B cell (primary cell): Measurements from ENCODE around the gene TNFRSF1B. TPM values are rescaled to one million over a fixed set of nuclear protein-coding genes. Genes with fewer than 3 reads are reported as not detected.
A peak's percentile ranks its signal among the peaks of the same experiment; 100 is the strongest.

ENCODE experiments used
- ATAC-seq: fragments of 200-7000 bp; cut with Tn5 transposase; one replicate; pipeline ENCODE4 v1.10.0; 2021; ENCODE audit warnings: low read depth, mild to moderate bottlenecking, moderate number of reproducible peaks, moderate library complexity
- CTCF ChIA-PET: fragments of 350-600 bp; sonication (Branson Sonifier 250); formaldehyde crosslinking; loops from one replicate; lab custom pipeline; 2021; ENCODE audit warnings: antibody characterized with exemption, inconsistent platforms; lab: Charles Lee
- POLR2A ChIA-PET: fragments of 350-600 bp; sonication (Branson Sonifier 250); formaldehyde crosslinking; loops from one replicate; lab custom pipeline; 2021; ENCODE audit warnings: antibody characterized with exemption; lab: Charles Lee
- DNase-seq: peaks from one replicate; pipeline ENCODE4 v3.0.0; 2013
- H2AFZ ChIP-seq: 2 replicates; pipeline ENCODE4 v1.6.1; 2012; ENCODE audit warnings: mild to moderate bottlenecking, low read depth, low read length; ENCODE audit not compliant: insufficient read depth, poor library complexity, severe bottlenecking
- H3K27ac ChIP-seq, 2 donors: 1 replicate in 1 of 2; 2 replicates in 1 of 2; pipeline ENCODE4 v1.5.1; 2012 to 2013; ENCODE audit warnings: low read length in 2 of 2, mild to moderate bottlenecking in 2 of 2, moderate library complexity in 1 of 2
- H3K27me3 ChIP-seq, 4 experiments: fragments of 200-600 bp in 1 of 4; sonication (generic) in 1 of 4; replicated peaks in 1 of 4; 1 replicate in 2 of 4; 2 replicates in 2 of 4; pipeline versions ENCODE4 v1.6.1 to v1.7.0; 2013 to 2016; ENCODE audit warnings: low read length in 3 of 4, mild to moderate bottlenecking in 2 of 4, mixed read lengths in 1 of 4, moderate library complexity in 1 of 4; ENCODE audit not compliant: insufficient read depth in 4 of 4, control insufficient read depth in 3 of 4; ENCODE audit errors: control extremely low read depth in 1 of 4
- H3K36me3 ChIP-seq, 2 experiments: replicated peaks in 1 of 2; 1 replicate in 1 of 2; 2 replicates in 1 of 2; pipeline versions ENCODE4 v1.6.1 to v1.7.1; 2013; ENCODE audit warnings: low read length in 1 of 2; ENCODE audit not compliant: insufficient read depth in 2 of 2, control insufficient read depth in 1 of 2; ENCODE audit errors: control extremely low read depth in 1 of 2, extremely low read depth in 1 of 2
- H3K4me1 ChIP-seq, 2 donors: fragments of 200-600 bp in 1 of 2; sonication (generic) in 1 of 2; 1 replicate in 1 of 2; 2 replicates in 1 of 2; pipeline versions ENCODE4 v1.5.1 to v1.6.1; 2013 to 2017; ENCODE audit warnings: low read length in 2 of 2; ENCODE audit not compliant: control insufficient read depth in 2 of 2, insufficient read depth in 2 of 2
- H3K4me2 ChIP-seq: replicated peaks from 2 replicates; pipeline ENCODE3; 2012; ENCODE audit warnings: mild to moderate bottlenecking, low read depth, low read length; ENCODE audit not compliant: poor library complexity, severe bottlenecking
- H3K4me3 ChIP-seq, 5 experiments: fragments of 200-600 bp in 1 of 5; sonication (generic) in 1 of 5; 1 replicate in 3 of 5; 2 replicates in 2 of 5; pipeline versions ENCODE4 v1.5.1 to v1.7.0; 2011 to 2016; ENCODE audit warnings: low read length in 4 of 5, mild to moderate bottlenecking in 4 of 5, low read depth in 2 of 5, control low read depth in 1 of 5, moderate library complexity in 1 of 5; ENCODE audit not compliant: insufficient read depth in 1 of 5; ENCODE audit errors: control extremely low read depth in 1 of 5, extremely low read depth in 1 of 5
- H3K79me2 ChIP-seq: fragments of 200-600 bp; sonication (generic); one replicate; pipeline ENCODE4 v1.6.0; 2016; ENCODE audit warnings: low read length; ENCODE audit not compliant: control insufficient read depth, insufficient read depth
- H3K9ac ChIP-seq: fragments of 200-600 bp; sonication (generic); 2 replicates; pipeline ENCODE4 v1.6.1; 2017; ENCODE audit warnings: mild to moderate bottlenecking, low read length, moderate library complexity
- H3K9me3 ChIP-seq, 3 donors: one replicate each; pipeline versions ENCODE4 v1.6.1 to v1.7.1; 2013; ENCODE audit warnings: low read length in 2 of 3; ENCODE audit not compliant: control insufficient read depth in 2 of 3, insufficient read depth in 1 of 3; ENCODE audit errors: control extremely low read depth in 1 of 3
- H4K20me1 ChIP-seq: 2 replicates; pipeline ENCODE4 v1.6.0; 2012; ENCODE audit warnings: mild to moderate bottlenecking, low read length; ENCODE audit not compliant: insufficient read depth, control insufficient read depth, poor library complexity, severe bottlenecking
- H3K27ac Mint-ChIP-seq: one replicate; pipeline ENCODE4 v1.8.0; 2021; ENCODE audit warnings: mixed read lengths
- H3K27me3 Mint-ChIP-seq: one replicate; pipeline ENCODE4 v1.8.0; 2021; ENCODE audit warnings: mixed read lengths
- H3K4me1 Mint-ChIP-seq: one replicate; pipeline ENCODE4 v1.8.0; 2021; ENCODE audit warnings: mixed read lengths
- H3K4me3 Mint-ChIP-seq: one replicate; pipeline ENCODE4 v1.8.0; 2021; ENCODE audit warnings: mixed read lengths
- H3K9me3 Mint-ChIP-seq: one replicate; pipeline ENCODE4 v1.8.0; 2022; ENCODE audit warnings: mixed read lengths; ENCODE audit not compliant: insufficient read depth
- EZH2 ChIP-seq: IDR thresholded peaks from 2 replicates; pipeline ENCODE4 v1.6.1; 2012; ENCODE audit warnings: borderline replicate concordance, low read depth, mild to moderate bottlenecking, moderate library complexity, low read length; ENCODE audit not compliant: insufficient read depth, poor library complexity, severe bottlenecking
- WGBS: methylation state at CpG from one replicate; pipeline ENCODE4 v1.1.5; 2013; ENCODE audit warnings: missing lambda C conversion rate; ENCODE audit not compliant: insufficient coverage; 5-methylcytosine and 5-hydroxymethylcytosine counted together
- intact Hi-C: fragments of 100-400 bp; cut with micrococcal nuclease; formaldehyde crosslinking; loops from one replicate; pipeline ENCODE4 v1.10.0; 2022
- polyA plus RNA-seq: library from polyadenylated mRNA; depleted of rRNA; stranded (reverse); fragments of >200 nt; gene quantifications from 2 replicates; pipeline ENCODE4 v1.2.3, GENCODE V29; 2012
- total RNA-seq, 2 donors: library from RNA; stranded (reverse); fragments of 120-200 nt in 1 of 2; gene quantifications; 1 replicate in 1 of 2; 2 replicates in 1 of 2; pipeline versions ENCODE4 v1.2.3 to v1.2.4, GENCODE V29; 2013 to 2022
- TF ChIP-seq, protein P1 (sequence below): fragments of 200-600 bp; IDR thresholded peaks from one replicate; pipeline ENCODE4 v1.8.0; 2022; ENCODE audit warnings: antibody characterized with exemption, mild to moderate bottlenecking

The TNFRSF1B gene
- total and polyA plus RNA-seq, 2 donors (not counting 1 experiment from before 2014, with no cell fraction given), result 37.7 to 99.4 TPM

DNA sequence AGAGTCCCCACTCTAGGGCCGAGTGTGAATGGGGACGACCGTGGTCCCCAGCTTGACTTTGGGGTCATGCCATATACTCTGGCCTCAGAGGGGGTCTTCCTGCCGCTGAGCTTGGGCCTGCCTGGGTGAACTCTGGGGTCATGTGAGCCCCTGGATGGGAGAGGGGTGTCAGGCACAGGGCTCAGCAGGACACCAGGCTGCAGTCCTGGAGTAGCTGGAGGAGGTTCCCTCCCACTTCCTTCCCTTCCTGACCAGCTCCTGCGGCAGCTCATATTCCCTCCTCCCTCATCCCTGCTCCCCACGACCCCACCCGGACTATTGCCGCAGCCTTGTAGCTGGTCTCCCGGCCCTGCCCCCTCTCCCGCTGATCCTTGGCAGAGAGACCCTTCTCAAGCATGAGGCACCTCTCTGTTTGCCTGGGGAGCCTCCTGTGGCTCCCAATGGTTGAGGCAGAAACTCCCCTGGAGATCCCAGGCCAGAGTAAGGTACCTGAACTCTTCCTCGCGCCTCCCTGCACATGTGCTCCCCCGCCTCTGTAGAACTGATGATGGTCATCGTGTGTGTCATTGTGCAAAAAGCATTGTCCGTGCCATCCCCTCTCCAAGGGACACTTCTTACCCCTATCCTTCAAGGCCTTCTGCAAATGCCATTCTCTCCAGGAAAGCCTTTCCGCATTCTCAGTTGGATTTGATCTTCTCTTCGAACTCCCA, 1.8 kb downstream of the TNFRSF1B start:
- peaks cover 55% of the 10 kb centered on the region for H3K79me2 ChIP-seq
- no peaks in the 10 kb centered on the region for H3K9me3 ChIP-seq
- H3K36me3 ChIP-seq, result peaks cover 0 to 9% of the 10 kb centered on the region in 2 experiments
- ChIA-PET POLR2A (interaction anchor here (0.6 to 1.8 kb wide), 7 partner anchors 9 to 43 kb away, joined by 3 to 6 read pairs (median 4); no protein-coding TSS in a partner anchor), CTCF (interaction anchor here (1.0 to 5.5 kb wide), 5 partner anchors 8 to 43 kb away, joined by 4 to 41 read pairs (median 5); no protein-coding TSS in a partner anchor)
- no peak overlapping the region for H2AFZ ChIP-seq
- peak overlapping the region in 1 of 2 donors; percentile 71 for H3K27ac ChIP-seq
- no peak for TF ChIP-seq EZH2
- DNase-seq (no peak), ATAC-seq (no peak)
- peak overlapping the region; percentile 28 to 80 (median 77) for H3K4me3 ChIP-seq
- intact Hi-C loops, result loop anchor here (5.0 kb wide), 1 partner anchor 41 kb away; no protein-coding TSS in a partner anchor
- H3K9ac ChIP-seq, result peak overlapping the region; percentile 84
- peak overlapping the region; percentile 94 for H3K27ac Mint-ChIP-seq
- WGBS, result 75% methylated on average over 17 of the region's 17 CpGs
- peak overlapping the region; percentile 98 for H3K4me3 Mint-ChIP-seq
- no peaks in the 10 kb centered on the region for H3K27me3 Mint-ChIP-seq
- H4K20me1 ChIP-seq, result peaks cover 27% of the 10 kb centered on the region
- peaks cover 26 to 52% of the 10 kb centered on the region in 2 donors for H3K4me1 ChIP-seq
- no peaks in the 10 kb centered on the region for H3K27me3 ChIP-seq
- peaks cover 62% of the 10 kb centered on the region for H3K4me1 Mint-ChIP-seq
- H3K9me3 Mint-ChIP-seq, result no peaks in the 10 kb centered on the region
- H3K4me2 ChIP-seq, result peak overlapping the region; percentile 98

DNA sequence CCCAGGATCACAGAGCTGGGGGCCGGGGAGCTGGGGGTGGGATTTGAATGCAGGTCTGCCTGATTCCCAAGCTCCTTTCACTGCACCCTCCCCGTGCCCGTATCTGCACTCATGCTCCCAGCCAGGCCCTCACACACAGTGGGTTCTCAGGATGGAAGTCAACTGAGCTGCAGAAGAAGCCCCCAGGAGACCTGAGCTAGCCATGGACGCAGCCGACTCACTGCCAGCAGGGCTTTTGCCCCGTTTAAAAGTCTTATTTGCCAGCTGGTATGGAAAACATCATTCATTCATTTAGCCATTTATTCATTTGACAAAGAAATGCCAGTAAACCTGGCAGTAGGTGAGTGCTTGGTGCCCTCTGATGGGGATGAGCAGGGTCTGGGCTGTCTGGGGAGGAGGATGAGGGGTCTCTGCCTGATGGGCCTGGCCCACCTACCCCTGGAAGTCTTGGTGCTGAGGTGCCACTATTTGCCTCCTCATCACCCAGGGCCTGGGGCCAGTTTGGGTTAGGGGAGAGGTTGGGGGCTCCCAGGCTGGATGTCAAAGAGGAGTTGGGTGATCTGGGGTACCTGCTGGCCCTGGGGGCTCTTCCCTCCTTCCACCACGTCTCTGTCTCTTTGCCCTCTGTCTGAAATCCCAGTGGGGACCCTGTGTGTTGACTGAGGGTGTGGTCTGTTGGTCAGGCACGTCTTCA, 2.8 kb downstream of the TNFRSF1B start:
- Mint-ChIP-seq H3K27me3 (no peaks in the 10 kb centered on the region), H3K9me3 (no peaks in the 10 kb centered on the region), H3K4me3 (peak overlapping the region; percentile 47), H3K4me1 (peaks cover 71% of the 10 kb centered on the region), H3K27ac (peak overlapping the region; percentile 75)
- Histone ChIP-seq H3K9me3 (no peaks in the 10 kb centered on the region), H3K4me2 (no peak overlapping the region), H3K9ac (no peak overlapping the region), H3K79me2 (peaks cover 64% of the 10 kb centered on the region), H3K4me1 (peaks cover 34 to 61% of the 10 kb centered on the region in 2 donors), H3K27ac (peak overlapping the region in 1 of 2 donors; percentile 24), H4K20me1 (peaks cover 36% of the 10 kb centered on the region), H3K36me3 (peaks cover 0 to 9% of the 10 kb centered on the region in 2 experiments), H3K27me3 (no peaks in the 10 kb centered on the region), H3K4me3 (no peak overlapping the region), H2AFZ (no peak overlapping the region)
- TF ChIP-seq, protein P1, sequence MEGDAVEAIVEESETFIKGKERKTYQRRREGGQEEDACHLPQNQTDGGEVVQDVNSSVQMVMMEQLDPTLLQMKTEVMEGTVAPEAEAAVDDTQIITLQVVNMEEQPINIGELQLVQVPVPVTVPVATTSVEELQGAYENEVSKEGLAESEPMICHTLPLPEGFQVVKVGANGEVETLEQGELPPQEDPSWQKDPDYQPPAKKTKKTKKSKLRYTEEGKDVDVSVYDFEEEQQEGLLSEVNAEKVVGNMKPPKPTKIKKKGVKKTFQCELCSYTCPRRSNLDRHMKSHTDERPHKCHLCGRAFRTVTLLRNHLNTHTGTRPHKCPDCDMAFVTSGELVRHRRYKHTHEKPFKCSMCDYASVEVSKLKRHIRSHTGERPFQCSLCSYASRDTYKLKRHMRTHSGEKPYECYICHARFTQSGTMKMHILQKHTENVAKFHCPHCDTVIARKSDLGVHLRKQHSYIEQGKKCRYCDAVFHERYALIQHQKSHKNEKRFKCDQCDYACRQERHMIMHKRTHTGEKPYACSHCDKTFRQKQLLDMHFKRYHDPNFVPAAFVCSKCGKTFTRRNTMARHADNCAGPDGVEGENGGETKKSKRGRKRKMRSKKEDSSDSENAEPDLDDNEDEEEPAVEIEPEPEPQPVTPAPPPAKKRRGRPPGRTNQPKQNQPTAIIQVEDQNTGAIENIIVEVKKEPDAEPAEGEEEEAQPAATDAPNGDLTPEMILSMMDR, result no peak
- no peak for TF ChIP-seq EZH2
- ChIA-PET CTCF (interaction anchor here (1.0 to 5.5 kb wide), 4 partner anchors 9 to 44 kb away, joined by 4 to 41 read pairs (median 5); no protein-coding TSS in a partner anchor), POLR2A (interaction anchor here (0.6 to 1.6 kb wide), 7 partner anchors 8 to 36 kb away, joined by 3 to 4 read pairs (median 3); no protein-coding TSS in a partner anchor)
- intact Hi-C loops, result loop anchor here (5.0 kb wide), 1 partner anchor 42 kb away; no protein-coding TSS in a partner anchor
- WGBS, result 96% methylated on average over 4 of the region's 8 CpGs
- ATAC-seq (no peak), DNase-seq (no peak)
